GM19438 (cell line): ENCODE measurements around the gene APBB3.

ENCODE experiments used
- ATAC-seq: cut with Tn5 transposase; IDR thresholded peaks from one replicate; pipeline ENCODE4 v1.9.1; 2021; ENCODE audit warnings: low read depth; ENCODE audit not compliant: unreplicated experiment

The APBB3 gene

DNA sequence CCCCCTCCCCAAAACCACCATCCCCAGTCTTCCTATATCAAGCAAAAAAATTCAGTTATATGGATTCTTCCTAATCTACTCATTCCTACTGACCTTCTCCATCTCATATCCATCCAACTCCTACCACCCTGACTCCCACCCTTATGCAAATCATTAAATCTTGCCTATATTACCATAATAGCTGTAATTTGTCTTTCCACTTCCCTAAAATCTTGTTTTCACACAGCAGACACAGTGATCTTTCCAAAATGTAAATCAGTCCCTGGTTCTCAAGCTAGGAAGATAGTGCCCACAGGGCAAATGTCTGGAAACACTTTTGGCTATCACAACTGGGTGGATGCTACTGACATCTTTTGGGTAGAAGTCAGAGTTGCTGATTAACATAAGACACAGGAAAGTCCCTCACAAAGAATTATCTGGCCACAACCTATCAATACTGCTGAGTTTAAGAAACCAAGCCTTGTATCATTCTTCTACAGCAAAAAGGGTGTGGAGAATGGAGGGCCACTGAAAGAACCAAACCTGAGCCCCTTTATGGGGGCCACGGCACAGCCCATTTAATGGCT lies 8.6 kb downstream of the APBB3 start:
- no peak for ATAC-seq

GRCh38 chr5:140554454-140554853 lies 9.9 kb downstream of the APBB3 start:
- ATAC-seq: no peak

DNA sequence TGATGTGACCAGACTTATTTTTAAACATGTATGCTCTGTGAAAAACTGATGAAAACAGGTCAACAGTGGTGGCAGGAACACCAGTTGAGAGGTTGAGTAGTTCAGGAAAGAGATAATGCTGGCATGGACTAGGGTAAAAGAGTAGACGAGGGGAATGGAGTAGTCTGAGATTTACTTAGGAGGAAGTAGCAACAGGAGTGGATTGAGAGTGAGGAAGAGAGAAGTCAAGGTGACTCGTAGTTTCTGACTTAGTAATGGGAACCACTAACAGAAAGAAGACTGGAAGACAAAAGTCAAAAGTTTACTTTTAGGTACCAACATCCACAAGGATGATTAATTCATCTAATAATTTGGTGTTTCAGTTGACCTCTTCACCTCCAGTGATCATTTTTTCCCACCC lies 10.7 kb downstream of the APBB3 start:
- no peak for ATAC-seq

DNA sequence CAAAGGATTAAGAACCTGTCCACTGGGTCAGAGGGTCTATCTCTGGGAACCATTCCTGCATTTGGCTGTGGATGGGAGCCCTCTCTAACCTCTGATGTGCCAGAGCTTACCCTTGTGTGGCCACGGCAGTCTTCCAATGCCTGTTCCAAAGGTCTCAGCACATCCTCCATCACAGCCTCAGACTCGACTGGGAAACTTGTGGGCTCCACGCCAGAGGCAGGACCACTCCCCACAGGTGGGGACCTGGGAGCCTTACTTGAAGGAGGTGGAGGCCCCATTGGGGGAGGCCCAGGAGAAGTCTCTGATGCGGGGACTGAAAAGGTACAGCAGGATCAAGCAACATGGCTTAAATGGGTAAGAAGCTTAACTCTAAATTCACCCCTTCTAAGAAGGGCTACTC lies 12.5 kb downstream of the APBB3 start:
- no peak for ATAC-seq

DNA sequence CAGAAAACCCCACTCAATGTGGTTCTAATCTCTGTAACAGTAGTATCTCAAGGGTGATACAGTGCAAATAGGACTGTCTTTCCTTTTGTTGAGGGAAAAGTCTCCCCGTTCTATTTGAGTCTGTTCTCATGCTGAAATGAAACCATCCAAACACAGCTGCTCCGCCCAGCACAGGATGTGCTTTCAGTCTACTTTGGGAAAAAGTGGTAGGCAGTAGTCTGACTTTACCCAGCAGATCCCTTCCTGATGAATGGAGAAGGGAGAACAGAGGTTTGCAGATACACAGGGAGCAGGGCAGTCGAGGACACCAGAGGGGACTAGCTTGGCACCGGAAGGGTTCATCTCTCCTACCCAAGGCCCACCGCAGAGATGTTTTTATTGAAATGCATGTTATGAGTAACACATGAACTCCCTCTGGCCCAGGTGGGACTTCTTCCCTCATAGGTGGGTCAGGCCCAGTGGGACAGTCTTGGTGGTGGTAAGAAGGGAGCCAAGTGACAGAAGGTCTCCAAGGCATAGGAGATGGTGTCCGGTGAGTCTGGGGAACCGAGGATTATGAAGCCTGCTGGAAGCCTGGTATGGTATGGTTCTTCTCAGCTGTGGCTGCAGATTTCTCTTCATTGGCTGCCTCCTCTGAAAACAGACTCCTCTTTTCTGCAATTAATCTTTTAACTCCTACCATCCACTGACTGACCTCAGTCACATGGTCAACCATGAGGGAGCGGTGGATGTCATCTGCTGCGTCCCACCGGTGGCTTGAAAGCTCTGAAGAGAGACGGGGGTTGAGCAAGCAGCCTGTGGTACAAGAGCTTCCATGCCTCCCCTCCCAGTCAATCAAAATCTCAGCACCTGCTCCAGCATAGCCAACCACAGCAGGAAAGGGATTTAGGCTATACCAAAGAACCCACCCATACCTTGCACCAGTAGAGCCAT lies 14.0 kb downstream of the APBB3 start:
- ATAC-seq: no peak

DNA sequence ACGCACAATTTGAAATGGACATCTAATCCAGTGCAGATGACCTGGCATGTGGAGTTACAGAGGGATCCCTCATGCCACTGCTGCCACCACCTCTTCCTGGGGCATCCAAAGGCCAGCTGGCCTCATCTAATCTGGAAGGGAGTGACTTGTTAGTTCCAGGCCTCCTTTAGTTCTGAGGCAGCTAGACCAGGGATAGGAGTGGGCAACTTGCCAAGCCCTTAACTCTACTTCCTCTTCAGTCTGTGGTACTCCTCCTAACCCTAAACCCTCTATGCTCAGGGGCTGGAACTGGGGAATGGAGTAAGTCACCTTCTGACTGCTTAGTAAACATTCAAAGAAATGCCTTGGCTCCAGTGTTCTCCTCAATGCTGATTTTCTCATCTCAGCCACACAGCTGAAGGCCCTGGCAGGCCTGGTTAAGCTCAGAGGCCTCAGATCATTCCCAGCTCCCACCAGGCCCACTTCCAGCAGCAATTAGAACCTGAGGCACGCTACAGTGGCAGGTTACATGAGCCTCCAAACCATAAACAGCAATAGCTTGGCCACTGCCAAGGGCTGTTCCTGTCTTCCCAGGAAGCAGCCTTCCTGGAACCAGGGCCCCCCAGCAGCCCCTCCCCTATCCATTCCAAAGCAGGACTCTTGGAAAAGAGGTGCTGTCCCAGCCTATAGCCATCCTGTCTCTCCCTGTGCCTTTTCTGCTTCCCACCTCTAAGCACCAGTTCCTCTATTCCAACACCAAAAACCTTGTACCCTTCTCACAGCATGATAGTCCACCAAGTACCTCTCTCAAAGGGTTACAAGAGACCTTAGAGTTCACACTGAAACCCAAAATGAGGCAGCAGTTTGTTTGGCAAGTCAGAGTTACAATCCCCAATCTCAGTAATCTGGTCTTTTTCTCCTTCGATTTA lies 14.9 kb downstream of the APBB3 start:
- no peak for ATAC-seq

DNA sequence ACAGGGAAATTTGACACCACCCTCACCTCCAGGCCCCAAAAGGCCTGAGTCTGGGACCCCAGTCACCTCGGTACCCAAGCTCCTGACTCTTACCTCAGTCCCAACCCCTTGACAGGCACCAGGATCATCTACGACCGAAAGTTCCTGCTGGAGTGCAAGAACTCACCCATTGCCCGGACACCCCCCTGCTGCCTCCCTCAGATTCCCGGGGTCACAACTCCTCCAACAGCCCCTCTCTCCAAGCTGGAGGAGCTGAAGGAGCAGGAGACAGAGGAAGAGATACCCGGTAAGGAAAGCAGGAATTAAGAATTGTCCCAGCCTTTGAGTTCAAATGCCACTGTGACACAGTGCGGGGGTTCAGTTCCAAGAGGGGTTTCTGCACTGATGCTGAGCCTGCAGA lies 15.6 kb downstream of the APBB3 start:
- no peak for ATAC-seq

DNA sequence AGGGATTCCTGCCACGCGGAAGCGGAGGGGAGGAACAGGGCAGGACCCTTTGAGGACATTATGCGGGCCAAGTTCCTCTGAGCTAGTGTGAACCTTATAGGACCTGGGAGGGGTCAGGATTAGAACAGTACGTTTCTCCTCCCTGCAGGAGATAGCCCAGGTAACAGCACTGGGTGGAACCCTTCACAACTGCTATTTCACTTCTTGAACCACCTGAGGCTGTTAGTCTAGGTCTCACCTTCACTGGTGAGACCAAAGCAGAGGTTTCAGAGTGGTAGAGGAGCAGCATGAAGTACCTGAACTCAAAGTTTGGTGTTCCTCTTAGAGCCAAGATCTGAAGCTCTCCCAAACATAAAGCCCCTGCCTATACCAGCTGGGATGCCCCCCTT lies 16.1 kb downstream of the APBB3 start:
- no peak for ATAC-seq

DNA sequence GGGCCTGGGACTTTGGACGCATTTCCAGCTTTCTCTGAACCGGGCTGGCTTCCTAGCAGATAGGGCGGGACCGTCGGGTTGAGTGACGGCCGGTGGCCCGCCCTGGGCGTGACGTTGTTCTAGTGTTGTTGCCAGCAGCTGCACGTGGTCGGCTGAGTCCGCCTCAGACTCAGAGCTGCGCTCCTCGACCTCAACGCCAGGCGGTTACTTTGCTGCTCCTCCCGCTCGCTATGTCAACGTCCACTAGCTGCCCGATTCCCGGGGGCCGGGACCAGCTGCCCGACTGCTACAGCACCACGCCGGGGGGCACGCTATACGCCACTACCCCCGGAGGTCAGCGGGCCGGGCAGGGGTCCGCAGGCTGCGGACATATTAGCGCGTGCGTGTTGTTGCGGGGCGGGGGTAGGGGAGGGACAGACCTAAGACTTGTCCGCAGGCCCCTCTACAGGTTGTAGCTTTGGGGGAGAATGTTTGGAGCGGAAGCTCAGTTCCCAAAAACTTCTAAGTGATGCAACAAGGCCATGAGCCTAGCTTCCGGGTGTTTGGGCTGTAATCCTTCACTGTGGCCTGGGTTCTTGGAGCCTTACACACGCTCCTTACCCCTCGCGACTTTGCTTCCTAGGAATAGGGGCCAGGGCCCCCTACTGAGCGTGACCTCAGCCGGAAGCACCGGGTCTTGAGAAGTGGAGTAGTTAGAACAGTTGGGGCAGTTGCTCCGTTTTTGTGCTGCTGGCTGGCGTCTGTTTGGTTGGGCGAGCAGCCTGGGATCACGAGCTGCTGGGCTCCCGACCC lies 16.7 kb downstream of the APBB3 start, which contains the start of gene EIF4EBP3:
Gene EIF4EBP3, plus strand, starts transcription at position 155 of the 792 bp plus-strand sequence. Its CDS starts 76 bp downstream, at position 231.
- ATAC-seq: peak; percentile 98

DNA sequence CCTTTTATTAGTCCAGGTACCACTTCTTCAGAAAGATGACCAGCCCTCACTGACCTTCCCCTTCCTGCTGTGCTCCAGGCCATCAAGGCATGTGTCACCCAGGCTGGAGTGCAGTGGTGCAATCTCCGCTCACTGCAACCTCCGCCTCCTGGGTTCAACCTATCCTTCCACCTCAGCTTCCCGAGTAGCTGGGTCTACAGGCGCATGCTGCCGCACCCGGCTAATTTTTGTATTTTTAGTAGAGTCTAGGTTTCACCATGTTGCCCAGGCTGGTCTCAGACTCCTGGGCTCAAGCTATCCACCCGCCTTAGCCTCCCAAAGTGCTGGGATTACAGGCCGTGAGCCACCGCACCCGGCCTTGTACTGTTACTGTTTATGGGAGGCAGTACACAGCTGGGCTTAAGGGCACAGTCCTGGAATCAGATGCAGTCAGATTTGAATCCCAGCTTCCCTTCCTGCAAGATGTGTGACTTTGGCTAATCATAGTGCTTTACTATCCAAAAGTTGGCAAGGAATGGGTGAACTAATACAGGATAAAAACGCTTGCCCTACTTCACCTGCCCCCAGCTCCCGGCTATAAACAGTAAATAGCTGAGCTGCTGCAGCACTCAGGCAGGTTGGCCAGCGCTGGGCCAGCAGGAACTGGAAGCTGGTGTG lies 17.4 kb downstream of the APBB3 start:
- no peak for ATAC-seq

DNA sequence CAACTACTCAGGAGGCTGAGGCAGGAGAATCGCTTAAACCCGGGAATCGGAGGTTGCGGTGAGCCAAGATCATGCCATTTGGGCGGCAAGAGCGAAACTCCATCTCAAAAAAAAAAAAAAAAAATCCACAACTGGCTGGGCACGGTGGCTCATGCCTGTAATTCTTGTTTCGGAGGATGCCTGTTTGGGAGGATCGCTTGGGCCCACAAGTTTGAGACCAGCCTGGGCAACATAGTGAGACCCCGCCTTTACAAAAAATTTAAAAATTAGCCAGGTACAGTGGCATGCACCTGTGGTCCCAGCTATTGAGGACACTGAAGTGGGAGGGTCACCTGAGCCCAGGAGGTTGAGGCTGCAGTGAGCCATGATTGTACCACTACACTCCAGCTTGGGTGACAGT lies 18.8 kb downstream of the APBB3 start:
- no peak for ATAC-seq

- ATAC-seq: no peak
Measured at GRCh38 chr5:140544986-140545385, 19.4 kb downstream of the APBB3 start.

DNA sequence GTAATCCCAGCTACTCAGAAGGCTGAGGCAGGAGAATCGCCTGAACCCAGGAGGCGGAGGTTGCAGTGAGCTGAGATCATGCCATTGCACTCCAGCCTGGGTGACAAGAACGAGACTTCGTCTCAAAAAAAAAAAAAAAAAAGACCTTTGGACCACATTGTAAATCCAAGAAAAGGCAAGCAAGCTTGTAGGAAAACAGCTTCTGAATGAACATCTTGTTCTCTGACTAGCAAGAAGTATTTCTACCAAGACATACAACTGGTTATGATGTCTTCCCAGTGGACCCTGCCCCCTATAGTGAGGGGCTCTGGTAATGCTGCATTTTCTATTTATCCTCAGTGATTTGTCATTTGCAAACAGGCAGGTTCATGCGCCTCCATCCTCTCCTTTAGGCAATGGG lies 21.4 kb downstream of the APBB3 start:
- ATAC-seq: no peak

- ATAC-seq: no peak
Measured at GRCh38 chr5:140540227-140540626, 24.2 kb downstream of the APBB3 start.

- ATAC-seq: no peak
Measured at GRCh38 chr5:140524003-140524402, 40.4 kb downstream of the APBB3 start.

- ATAC-seq: no peak
Measured at GRCh38 chr5:140513124-140513523, 51.3 kb downstream of the APBB3 start.

DNA sequence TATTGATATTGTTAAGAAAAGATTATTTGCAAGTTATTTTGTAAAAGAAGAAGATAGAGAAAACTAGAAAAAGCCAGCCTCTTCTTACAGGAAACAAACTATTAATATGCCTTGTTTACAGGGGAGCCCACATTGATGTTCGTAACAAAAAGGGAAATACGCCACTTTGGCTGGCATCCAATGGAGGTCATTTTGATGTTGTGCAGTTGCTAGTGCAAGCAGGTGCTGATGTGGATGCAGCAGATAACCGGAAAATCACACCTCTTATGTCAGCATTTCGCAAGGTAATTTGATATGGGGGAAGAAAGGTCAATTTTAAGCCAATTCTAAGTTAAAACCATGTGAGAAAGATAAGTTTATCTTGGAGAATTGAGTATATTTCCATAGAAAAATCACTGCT lies 54.5 kb downstream of the APBB3 start:
- no peak for ATAC-seq
